Activated T-cell treated with anti-CD3 and anti-CD28 coated beads, Interleukin-2, amount 50 U/mL, for 4 hours (primary cell): ENCODE results near the gene PABPC1L2A. TPM values are rescaled to one million over a fixed set of nuclear protein-coding genes. Genes with fewer than 3 reads are reported as not detected.

Experiments
- total RNA-seq, 3 donors: library from RNA; stranded (reverse); gene quantifications; one replicate each; pipeline ENCODE4 v1.2.1, GENCODE V29; 2021

Gene PABPC1L2A
- total RNA-seq, 3 donors from 2014 or later, result not detected

Other genes with a start within 250 kb of the PABPC1L2A start
- gene FAM236C, start 166.9 kb downstream of the PABPC1L2A start, total RNA-seq, result not detected
- gene FAM236A, start 141.3 kb downstream of the PABPC1L2A start, total RNA-seq, result not detected
- gene DMRTC1, start 135.7 kb downstream of the PABPC1L2A start, total RNA-seq, result not detected
- not detected for gene PABPC1L2B, start 76.6 kb downstream of the PABPC1L2A start, total RNA-seq
- 1 to 10 TPM; 2.7 to 3.5 (median 3.1) TPM for gene NAP1L2, start 135.3 kb upstream of the PABPC1L2A start, total RNA-seq